ENCODE measurements around the gene GPRC5A.
"Not testable (repeated sequence)": the region's sequence is repeated elsewhere in the genome, so short reads cannot be mapped to it uniquely, and the experiment has no call there.

GPRC5A gene, protein sequence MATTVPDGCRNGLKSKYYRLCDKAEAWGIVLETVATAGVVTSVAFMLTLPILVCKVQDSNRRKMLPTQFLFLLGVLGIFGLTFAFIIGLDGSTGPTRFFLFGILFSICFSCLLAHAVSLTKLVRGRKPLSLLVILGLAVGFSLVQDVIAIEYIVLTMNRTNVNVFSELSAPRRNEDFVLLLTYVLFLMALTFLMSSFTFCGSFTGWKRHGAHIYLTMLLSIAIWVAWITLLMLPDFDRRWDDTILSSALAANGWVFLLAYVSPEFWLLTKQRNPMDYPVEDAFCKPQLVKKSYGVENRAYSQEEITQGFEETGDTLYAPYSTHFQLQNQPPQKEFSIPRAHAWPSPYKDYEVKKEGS

GRCh38 chr12:12891080-12891880, at the start of gene GPRC5A:
TSS of gene GPRC5A (plus strand) at chr12:12891562. CDS start at chr12:12908250, 16,688 bp downstream.
- H3K27me3 Mint-ChIP-seq: peaks cover 49% of the 10 kb centered on the region

GRCh38 chr12:12845794-12846243, 45.5 kb upstream of the GPRC5A start:
- Mint-ChIP-seq H3K27me3 (no peaks in the 10 kb centered on the region), H3K4me1 (peaks cover 19% of the 10 kb centered on the region), H3K9me3 (peaks cover 0 to 2% of the 10 kb centered on the region in 2 donors), H3K4me3 (no peak overlapping the region), H3K27ac (peak overlapping the region in 1 of 2 donors; percentile 17)
- no peak for ATAC-seq
- no peak for DNase-seq

More at GRCh38 chr12:12891080-12891880, at the start of gene GPRC5A:
- ATAC-seq (peak; percentile 79), DNase-seq (peak; percentile 33 to 57)
- Mint-ChIP-seq H3K9me3 (no peaks in the 10 kb centered on the region), H3K4me3 (peak within 1 kb of the TSS; percentile 90 to 92), H3K27ac (peak within 1 kb of the TSS; percentile 91 to 94), H3K4me1 (peaks cover 22% of the 10 kb centered on the region)

DNA sequence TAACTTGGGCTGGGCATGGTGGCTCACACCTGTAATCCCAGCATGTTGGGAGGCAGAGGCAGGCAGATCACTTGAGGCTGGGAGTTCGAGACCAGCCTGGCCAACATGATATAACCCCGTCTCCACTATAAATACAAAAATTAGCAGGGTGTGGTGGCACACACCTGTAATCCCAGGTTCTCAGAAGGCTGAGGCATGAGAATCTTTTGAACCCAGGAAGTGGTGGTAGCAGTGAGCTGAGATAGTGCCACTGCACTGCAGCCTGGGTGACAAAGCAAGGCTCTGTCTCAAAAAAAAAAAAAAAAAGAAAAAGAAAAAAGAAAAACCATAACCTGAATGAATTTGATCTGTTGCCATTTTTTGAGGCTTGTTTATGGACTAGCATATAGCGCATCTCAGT, 44.6 kb upstream of the GPRC5A start:
- H3K4me3 Mint-ChIP-seq, H3K27ac Mint-ChIP-seq, ATAC-seq, H3K27me3 Mint-ChIP-seq, DNase-seq: not testable (repeated sequence)
- Mint-ChIP-seq H3K4me1 (peaks cover 19% of the 10 kb centered on the region), H3K9me3 (peaks cover 0 to 10% of the 10 kb centered on the region in 2 donors)

GRCh38 chr12:12853435-12853834, 37.9 kb upstream of the GPRC5A start:
- Mint-ChIP-seq H3K9me3 (peaks cover 0 to 10% of the 10 kb centered on the region in 2 donors), H3K4me3 (no peak overlapping the region), H3K27ac (no peak overlapping the region)

DNA sequence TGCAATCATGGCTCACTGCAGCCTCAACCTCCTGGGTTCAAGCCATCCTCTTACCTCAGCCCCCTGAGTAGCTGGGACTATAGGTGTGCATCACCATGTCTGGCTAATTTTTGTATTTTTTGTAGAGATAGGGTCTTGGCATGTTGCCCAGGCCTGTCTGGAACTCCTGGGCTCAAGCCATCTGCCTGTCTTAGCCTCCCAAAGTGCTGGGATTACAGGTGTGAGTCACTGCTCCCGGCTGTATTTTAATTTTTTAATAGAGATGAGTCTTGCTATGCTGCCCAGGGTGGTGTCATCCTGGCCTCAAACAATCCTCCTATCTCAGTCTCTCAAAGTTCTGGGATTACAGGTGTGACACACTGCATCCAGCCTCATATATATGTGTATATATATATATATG, 31.7 kb upstream of the GPRC5A start:
- no peaks in the 10 kb centered on the region for H3K4me1 Mint-ChIP-seq
- no peak overlapping the region for H3K27ac Mint-ChIP-seq
- no peak for DNase-seq
- H3K9me3 Mint-ChIP-seq: no peaks in the 10 kb centered on the region
- ATAC-seq: no peak
- H3K27me3 Mint-ChIP-seq: no peaks in the 10 kb centered on the region
- no peak overlapping the region for H3K4me3 Mint-ChIP-seq

More at GRCh38 chr12:12853435-12853834, 37.9 kb upstream of the GPRC5A start:
- no peaks in the 10 kb centered on the region for H3K4me1 Mint-ChIP-seq
- no peak for ATAC-seq
- DNase-seq: no peak
- no peaks in the 10 kb centered on the region for H3K27me3 Mint-ChIP-seq

DNA sequence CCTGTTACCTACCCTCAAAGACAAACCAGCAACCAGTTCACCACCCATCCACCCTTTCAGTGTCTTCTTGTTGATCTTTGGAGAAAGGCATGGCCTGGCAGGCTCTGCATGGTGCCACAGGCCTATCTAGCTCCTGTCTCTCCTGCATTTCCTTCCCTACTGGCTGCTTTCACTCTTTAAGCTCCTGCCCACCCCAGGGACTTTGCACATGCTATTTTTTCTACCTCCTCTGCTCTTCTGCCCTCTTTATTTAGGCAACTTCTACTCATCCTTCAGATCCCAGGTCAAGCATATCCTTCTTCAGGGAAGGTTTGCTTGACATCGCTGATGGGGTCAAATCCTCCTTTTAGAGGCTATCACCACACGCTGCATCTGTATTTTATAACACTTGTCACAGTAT, 27.1 kb upstream of the GPRC5A start:
- Mint-ChIP-seq H3K4me1 (no peaks in the 10 kb centered on the region), H3K27me3 (no peaks in the 10 kb centered on the region), H3K27ac (peak overlapping the region in 1 of 2 donors; percentile 74), H3K9me3 (no peaks in the 10 kb centered on the region), H3K4me3 (no peak overlapping the region)
- DNase-seq (no peak), ATAC-seq (no peak)

DNA sequence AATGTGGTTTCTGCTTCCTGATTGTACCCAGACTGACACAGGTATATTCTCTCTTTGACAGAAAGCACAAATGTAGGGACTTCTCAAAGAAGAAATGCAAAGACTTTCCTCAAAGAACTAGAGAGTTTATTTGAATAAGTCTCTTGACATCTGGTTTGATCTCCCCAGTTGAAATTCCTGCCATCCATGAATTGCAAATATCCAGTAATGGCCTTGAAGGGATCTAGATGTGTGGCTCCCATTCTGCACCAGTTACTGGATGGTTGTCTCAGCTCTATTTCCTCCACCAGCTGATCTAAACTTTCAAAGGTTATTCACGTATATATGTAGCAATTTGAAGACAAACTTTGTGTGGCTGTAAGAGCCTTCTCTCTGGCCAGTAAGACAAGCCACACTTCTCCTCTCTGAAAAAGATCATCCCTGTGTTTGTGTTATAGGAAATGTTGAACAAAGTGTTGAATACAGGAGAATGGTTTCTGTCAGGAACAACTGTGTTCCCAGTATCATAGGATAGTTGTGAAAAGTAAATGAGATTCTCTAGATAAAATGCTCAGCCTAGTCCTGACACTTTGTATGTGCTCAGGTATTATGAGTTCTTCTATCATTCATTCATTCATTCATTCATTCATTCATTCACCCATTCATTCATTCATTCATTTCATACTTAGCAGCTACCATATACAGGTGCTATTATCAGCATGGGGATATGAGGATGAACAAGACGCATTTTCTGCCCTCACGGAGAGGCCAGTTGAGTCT, 22.7 kb upstream of the GPRC5A start:
- Mint-ChIP-seq H3K27ac (no peak overlapping the region), H3K4me1 (no peaks in the 10 kb centered on the region), H3K9me3 (no peaks in the 10 kb centered on the region), H3K27me3 (no peaks in the 10 kb centered on the region), H3K4me3 (no peak overlapping the region)
- DNase-seq (no peak), ATAC-seq (no peak)

DNA sequence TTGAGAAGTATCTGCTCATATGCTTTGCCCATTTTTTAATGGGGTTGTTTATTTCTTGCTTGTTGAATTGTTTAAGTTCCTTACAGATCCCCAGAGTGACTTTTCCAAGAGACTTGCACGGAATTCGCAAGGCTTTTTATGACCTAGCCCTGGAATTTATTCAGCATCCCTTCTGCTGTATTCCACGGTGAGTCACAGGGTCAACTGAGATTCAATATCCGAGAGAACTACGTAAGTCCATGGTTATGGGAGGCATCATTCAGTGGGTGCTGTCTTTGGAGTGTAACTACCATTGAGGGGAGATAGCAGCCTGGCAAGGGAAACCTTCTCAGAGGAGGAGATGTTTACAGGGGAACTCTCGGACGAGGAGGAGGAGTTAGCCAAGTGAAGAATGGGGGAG, 20.9 kb upstream of the GPRC5A start:
- H3K9me3 Mint-ChIP-seq: no peaks in the 10 kb centered on the region
- no peak overlapping the region for H3K27ac Mint-ChIP-seq
- no peak for ATAC-seq
- H3K4me1 Mint-ChIP-seq: no peaks in the 10 kb centered on the region
- H3K27me3 Mint-ChIP-seq: no peaks in the 10 kb centered on the region
- no peak for DNase-seq
- no peak overlapping the region for H3K4me3 Mint-ChIP-seq

GRCh38 chr12:12871587-12872138, 19.7 kb upstream of the GPRC5A start:
- ATAC-seq: no peak
- Mint-ChIP-seq H3K27me3 (no peaks in the 10 kb centered on the region), H3K27ac (no peak overlapping the region), H3K9me3 (no peaks in the 10 kb centered on the region), H3K4me3 (no peak overlapping the region), H3K4me1 (no peaks in the 10 kb centered on the region)
- no peak for DNase-seq

DNA sequence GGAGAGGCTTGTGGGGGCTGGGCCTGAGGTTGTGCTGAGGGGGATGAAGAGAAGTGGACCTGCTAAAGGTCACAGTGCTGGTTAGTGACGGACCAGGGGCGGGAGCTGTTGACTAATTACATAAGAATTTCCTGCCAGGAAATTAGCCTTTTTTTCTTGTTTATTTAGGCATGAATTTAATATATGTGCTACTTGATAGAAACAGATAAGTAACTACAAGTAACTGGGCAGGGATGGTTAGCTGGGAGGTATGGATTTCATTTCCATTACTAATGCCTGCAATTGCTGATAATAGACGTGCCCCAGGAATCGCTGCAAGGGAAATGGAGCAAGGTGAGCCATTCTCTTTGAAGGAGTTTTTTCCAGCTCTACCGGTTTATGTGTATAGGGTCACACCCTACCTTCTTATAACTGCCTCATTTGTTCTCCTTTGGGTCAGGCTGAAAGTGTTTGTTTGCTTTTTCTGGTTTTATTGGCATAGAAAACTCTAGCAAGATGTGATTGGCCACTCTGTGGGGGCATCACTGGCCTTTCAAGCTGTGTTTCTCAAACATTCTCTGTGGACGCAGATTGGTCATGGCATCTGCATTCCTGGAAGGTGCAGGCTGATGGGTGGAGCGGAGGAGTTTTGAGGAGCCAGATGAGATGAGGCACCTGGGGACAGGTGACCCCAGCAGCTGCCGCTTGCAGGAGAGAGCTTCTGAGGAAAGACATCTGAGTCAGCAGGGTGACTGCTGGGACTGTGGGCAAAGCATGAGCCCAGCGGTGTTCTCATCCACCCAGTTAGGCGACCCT, 19.0 kb upstream of the GPRC5A start:
- Mint-ChIP-seq H3K4me1 (no peaks in the 10 kb centered on the region), H3K27ac (no peak overlapping the region), H3K9me3 (no peaks in the 10 kb centered on the region), H3K4me3 (no peak overlapping the region), H3K27me3 (no peaks in the 10 kb centered on the region)
- ATAC-seq (no peak), DNase-seq (no peak)

DNA sequence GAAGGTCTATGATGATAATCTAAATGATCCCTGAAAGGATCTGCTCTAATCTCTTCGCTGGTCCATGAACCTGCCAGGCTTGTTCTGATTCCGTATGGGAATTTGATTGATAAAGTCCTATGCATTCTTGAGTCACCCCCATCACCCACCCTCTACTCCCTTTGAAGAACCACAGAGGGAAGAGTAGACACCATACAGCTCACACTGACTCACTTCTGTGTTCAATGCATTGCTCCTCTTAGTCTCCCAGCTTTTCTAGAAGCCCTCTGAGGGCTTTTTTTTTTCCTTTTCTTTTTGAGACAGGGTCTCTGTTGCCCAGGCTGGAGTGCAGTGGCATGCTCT, 18.5 kb upstream of the GPRC5A start:
- no peak overlapping the region for H3K27ac Mint-ChIP-seq
- DNase-seq: no peak
- H3K9me3 Mint-ChIP-seq: no peaks in the 10 kb centered on the region
- no peaks in the 10 kb centered on the region for H3K27me3 Mint-ChIP-seq
- no peak overlapping the region for H3K4me3 Mint-ChIP-seq
- no peak for ATAC-seq
- H3K4me1 Mint-ChIP-seq: no peaks in the 10 kb centered on the region

GRCh38 chr12:12874029-12874428, 17.3 kb upstream of the GPRC5A start:
- DNase-seq (no peak), ATAC-seq (no peak)
- H3K9me3 Mint-ChIP-seq: no peaks in the 10 kb centered on the region
- no peaks in the 10 kb centered on the region for H3K4me1 Mint-ChIP-seq
- H3K27ac Mint-ChIP-seq: peak overlapping the region in 1 of 2 donors; percentile 78
- no peaks in the 10 kb centered on the region for H3K27me3 Mint-ChIP-seq
- H3K4me3 Mint-ChIP-seq: no peak overlapping the region

- not testable (repeated sequence) for H3K27ac Mint-ChIP-seq, H3K9me3 Mint-ChIP-seq
These were observed 16.1 kb upstream of the GPRC5A start for GRCh38 chr12:12875301-12875700.

DNA sequence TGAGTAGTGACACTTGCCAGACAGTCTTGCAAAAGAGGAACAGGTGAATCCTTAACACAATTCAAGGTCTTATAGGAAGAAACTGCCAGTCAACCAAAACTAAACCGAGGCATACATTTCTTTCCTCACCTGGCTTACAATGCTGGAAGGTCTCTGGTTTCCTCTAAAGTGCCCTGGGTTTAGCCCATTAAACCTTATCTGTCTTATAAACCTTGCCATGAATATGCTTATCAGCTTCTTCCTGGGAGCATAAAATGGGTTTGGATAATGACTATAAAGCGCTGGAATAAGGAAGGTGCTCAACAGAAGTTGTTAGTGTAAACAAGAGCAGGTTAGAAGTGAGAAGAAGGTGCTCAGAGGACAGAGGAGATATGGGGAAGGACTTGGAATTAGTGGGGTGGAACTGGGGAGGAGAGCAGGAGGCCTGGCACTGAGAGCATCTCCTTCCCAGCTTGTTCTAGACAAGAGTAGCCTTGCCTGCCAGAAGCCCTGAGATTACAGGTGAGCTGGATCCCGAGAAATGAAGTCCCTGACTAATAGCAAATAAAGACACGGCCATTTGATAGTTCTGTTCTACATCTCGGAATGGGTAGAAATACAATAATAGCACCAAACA, 14.1 kb upstream of the GPRC5A start:
- Mint-ChIP-seq H3K27me3 (no peaks in the 10 kb centered on the region), H3K4me1 (peaks cover 15% of the 10 kb centered on the region), H3K4me3 (no peak overlapping the region), H3K27ac (no peak overlapping the region), H3K9me3 (no peaks in the 10 kb centered on the region)
- DNase-seq: no peak
- no peak for ATAC-seq

More at GRCh38 chr12:12875301-12875700, 16.1 kb upstream of the GPRC5A start:
- H3K27me3 Mint-ChIP-seq, ATAC-seq, DNase-seq, H3K4me1 Mint-ChIP-seq, H3K4me3 Mint-ChIP-seq: not testable (repeated sequence)

All from stimulated activated naive CD8-positive, alpha-beta T cell treated with anti-CD3 and anti-CD28 coated beads, Interleukin-15, amount 100 ng/mL, for 72 hours (primary cell).